ENCODE measurements around the gene MARCHF9. TPM values are rescaled to one million over a fixed set of nuclear protein-coding genes. Genes with fewer than 3 reads are reported as not detected.

The MARCHF9 gene
- total RNA-seq, 6 experiments from 2014 or later, result 2.1 to 3.9 (median 3.3) TPM

GRCh38 chr12:57734591-57734990 is 20.3 kb upstream of the MARCHF9 start:
- intact Hi-C loops (cut with DNase I), result no loop called here
- no peak overlapping the region for H3K4me3 ChIP-seq
- TF ChIP-seq POLR2A (IDR thresholded peaks at IDR 0.05), result no peak
- TF ChIP-seq CTCF (IDR thresholded peaks at IDR 0.05), result no peak
- no peaks in the 10 kb centered on the region for H3K9me3 ChIP-seq
- H3K27ac ChIP-seq, result no peak overlapping the region
- ATAC-seq, result no peak
- no peak for DNase-seq
- peaks cover 0 to 18% (median 6%) of the 10 kb centered on the region in 4 donors for H3K4me1 ChIP-seq
- no peaks in the 10 kb centered on the region for H3K36me3 ChIP-seq
- peaks cover 0 to 26% of the 10 kb centered on the region in 2 donors for H3K27me3 ChIP-seq
- WGBS (ENCODE audit: insufficient coverage, low coverage, low lambda C conversion rate, missing lambda C conversion rate), result 67% methylated on average over 2 of the region's 4 CpGs

DNA sequence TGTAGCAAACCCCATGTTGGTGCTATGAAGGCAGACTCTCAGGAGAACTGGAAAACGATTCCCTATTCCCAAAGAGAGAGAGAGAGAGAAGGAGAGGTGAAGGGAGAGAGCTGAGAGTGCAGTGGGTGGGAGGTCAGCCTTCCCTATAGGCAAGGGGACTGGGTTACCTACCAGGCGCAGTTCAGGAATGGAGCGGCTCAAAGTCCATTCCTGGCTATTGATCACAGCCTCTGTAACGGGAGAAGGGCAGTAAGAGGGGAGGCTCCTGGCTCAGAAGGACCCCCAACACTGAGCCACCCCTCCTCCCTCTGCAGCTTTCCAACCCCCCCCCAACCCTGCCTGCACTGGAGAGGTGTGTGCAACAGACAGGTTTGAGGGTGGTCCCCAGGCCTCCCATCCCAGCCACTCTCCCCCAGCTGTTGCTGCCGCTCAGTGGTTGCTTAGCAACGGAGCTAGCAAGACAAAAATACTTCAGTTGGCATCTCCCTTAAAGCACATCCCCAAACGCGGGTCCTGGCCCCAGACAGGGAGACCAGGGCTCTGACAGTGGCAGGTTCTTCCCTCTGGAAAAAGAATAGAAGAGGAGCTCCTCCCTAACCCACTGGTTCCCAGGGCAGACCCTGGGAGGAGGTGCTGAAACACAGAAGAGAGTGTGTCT is 19.6 kb upstream of the MARCHF9 start:
- ATAC-seq (peak; percentile 27 to 75 (median 46)), DNase-seq (no peak)
- 9% methylated on average over 4 of the region's 8 CpGs for WGBS (ENCODE audit: insufficient coverage, low coverage, low lambda C conversion rate, missing lambda C conversion rate)
- Histone ChIP-seq H3K36me3 (no peaks in the 10 kb centered on the region), H3K9me3 (no peaks in the 10 kb centered on the region), H3K4me3 (no peak overlapping the region), H3K27ac (no peak overlapping the region), H3K4me1 (peaks cover 0 to 18% (median 6%) of the 10 kb centered on the region in 4 donors), H3K27me3 (peaks cover 0 to 26% of the 10 kb centered on the region in 2 donors)
- TF ChIP-seq CTCF (IDR thresholded peaks at IDR 0.05), result no peak
- intact Hi-C loops (cut with DNase I), result no loop called here

- H3K36me3 ChIP-seq, result no peaks in the 10 kb centered on the region
- H3K4me3 ChIP-seq, result no peak overlapping the region
- peaks cover 0 to 26% of the 10 kb centered on the region in 2 donors for H3K27me3 ChIP-seq
- DNase-seq (peak in 1 of 3 donors; percentile 53), ATAC-seq (peak; percentile 37 to 51 (median 42))
- no peaks in the 10 kb centered on the region for H3K9me3 ChIP-seq
- peaks cover 0 to 18% (median 6%) of the 10 kb centered on the region in 4 donors for H3K4me1 ChIP-seq
- WGBS (ENCODE audit: insufficient coverage, low coverage, low lambda C conversion rate, missing lambda C conversion rate), result 32% methylated on average over 20 of the region's 49 CpGs
- no peak overlapping the region for H3K27ac ChIP-seq
- TF ChIP-seq CTCF (IDR thresholded peaks at IDR 0.05) (peak in 2 of 4 donors; percentile 11 to 21), POLR2A (IDR thresholded peaks at IDR 0.05) (no peak)
- intact Hi-C loops (cut with DNase I), result no loop called here
Observed at GRCh38 chr12:57735952-57736740, 18.8 kb upstream of the MARCHF9 start.

DNA sequence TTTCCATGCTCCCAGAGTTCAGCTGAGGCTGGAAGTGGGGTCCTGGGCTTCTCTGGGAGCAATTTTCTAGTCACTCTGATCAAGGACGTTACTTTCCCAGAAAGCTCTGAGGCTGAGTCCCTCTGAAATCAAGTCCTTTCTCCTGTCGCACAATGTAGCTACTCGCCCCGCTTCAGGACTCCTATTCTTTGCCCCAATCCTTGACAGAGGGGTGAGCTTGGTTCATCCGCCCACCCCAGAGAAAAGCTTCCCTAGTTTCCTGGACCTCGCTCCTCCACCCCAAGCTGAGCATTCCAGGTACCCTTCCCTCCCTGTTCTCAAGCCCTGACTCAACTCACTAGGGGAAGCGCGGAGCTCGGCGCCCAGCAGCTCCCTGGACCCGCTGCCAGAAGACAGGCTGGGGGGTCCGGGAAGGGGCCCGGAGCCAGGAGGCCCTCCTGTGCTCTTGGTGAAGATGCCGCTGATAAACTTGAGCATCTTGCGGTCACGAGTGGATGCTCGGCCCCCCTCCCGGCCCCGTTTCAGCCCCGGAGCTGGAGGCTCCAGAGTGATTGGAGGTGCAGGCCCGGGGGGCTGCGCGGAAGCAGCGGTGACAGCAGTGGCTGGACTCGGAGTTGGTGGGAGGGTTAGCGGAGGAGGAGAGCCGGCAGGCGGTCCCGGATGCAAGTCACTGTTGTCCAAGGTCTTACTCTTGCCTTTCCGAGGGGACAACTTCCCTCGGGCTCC is 18.0 kb upstream of the MARCHF9 start:
- whole genome bisulfite sequencing (ENCODE audit: insufficient coverage, low coverage, low lambda C conversion rate, missing lambda C conversion rate), result 39% methylated on average over 5 of the region's 31 CpGs
- peak in 1 of 3 donors; percentile 52 for DNase-seq

More for the DNA sequence above, 18.0 kb upstream of the MARCHF9 start:
- Histone ChIP-seq H3K4me1 (peaks cover 0 to 18% (median 6%) of the 10 kb centered on the region in 4 donors), H3K4me3 (peak overlapping the region in 1 of 3 donors; percentile 14), H3K27me3 (peaks cover 0 to 26% of the 10 kb centered on the region in 2 donors), H3K9me3 (no peaks in the 10 kb centered on the region), H3K36me3 (no peaks in the 10 kb centered on the region), H3K27ac (no peak overlapping the region)
- no peak for TF ChIP-seq CTCF (IDR thresholded peaks at IDR 0.05)
- TF ChIP-seq POLR2A (IDR thresholded peaks at IDR 0.05), result no peak
- intact Hi-C loops (cut with DNase I), result no loop called here
- no peak for ATAC-seq

Data from right lobe of liver (tissue), 6 donors.